ENCODE measurements around the gene ADGRF3.
"Not testable (repeated sequence)": the region's sequence is repeated elsewhere in the genome, so short reads cannot be mapped to it uniquely, and the experiment has no call there.

- not testable (repeated sequence) for TF ChIP-seq CTCF, POLR2A (IDR thresholded peaks at IDR 0.05)
Measured at GRCh38 chr2:26268670-26269385, 77.8 kb downstream of the ADGRF3 start.

Data from Peyer's patch (tissue), 4 donors.